ENCODE measurements around the gene SIN3B. TPM values are rescaled to one million over a fixed set of nuclear protein-coding genes. Genes with fewer than 3 reads are reported as not detected.

SIN3B gene
- total and polyA plus RNA-seq, 2 of the 13 experiments (the other 11 are each of a cell fraction or from before 2014, with no cell fraction given), result 12.9 to 25.7 TPM

DNA sequence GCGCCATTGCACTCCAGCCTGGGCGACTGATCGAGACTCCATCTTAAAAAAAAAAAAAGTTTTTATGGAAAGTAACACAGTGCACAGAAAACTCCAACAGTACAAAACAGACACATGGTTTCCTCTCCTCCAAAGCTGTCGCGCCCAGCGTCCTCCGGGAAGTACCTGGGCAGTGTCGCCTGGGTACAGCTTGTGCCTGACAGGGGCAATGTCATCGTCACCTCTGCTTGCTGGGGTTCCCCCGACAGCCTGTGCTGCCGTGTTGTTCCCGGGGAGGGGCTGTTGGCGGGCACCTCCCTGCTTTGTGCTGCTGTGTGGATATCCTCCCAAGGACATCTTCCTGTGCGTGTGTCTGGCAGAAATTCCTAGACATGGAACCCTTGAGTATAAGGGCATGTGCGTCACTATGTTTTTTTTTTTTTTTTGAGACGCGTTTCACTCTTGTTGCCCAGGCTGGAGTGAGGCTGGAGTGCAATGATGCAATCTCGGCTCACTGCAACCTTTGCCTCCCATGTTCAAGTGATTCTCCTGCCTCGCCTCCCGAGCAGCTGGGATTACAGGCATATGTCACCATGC is 57.2 kb downstream of the SIN3B start (continued):
- TF ChIP-seq, protein P1, sequence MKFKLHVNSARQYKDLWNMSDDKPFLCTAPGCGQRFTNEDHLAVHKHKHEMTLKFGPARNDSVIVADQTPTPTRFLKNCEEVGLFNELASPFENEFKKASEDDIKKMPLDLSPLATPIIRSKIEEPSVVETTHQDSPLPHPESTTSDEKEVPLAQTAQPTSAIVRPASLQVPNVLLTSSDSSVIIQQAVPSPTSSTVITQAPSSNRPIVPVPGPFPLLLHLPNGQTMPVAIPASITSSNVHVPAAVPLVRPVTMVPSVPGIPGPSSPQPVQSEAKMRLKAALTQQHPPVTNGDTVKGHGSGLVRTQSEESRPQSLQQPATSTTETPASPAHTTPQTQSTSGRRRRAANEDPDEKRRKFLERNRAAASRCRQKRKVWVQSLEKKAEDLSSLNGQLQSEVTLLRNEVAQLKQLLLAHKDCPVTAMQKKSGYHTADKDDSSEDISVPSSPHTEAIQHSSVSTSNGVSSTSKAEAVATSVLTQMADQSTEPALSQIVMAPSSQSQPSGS (CRISPR knock-in tag; IDR thresholded peaks at IDR 0.05), result no peak
- 0 out of 2 replicates have a peak, but pooled peaks have one; percentile 21 for TF ChIP-seq THAP11 (CRISPR knock-in tag; IDR thresholded peaks at IDR 0.05)
- TF ChIP-seq ZFYVE20 (CRISPR knock-in tag; IDR thresholded peaks at IDR 0.05; ENCODE audit: borderline replicate concordance, low read depth), result no peak
- TF ChIP-seq DPF2 (CRISPR knock-in tag; IDR thresholded peaks at IDR 0.05; ENCODE audit: borderline replicate concordance, low read depth), result no peak
- TF ChIP-seq, protein P2, sequence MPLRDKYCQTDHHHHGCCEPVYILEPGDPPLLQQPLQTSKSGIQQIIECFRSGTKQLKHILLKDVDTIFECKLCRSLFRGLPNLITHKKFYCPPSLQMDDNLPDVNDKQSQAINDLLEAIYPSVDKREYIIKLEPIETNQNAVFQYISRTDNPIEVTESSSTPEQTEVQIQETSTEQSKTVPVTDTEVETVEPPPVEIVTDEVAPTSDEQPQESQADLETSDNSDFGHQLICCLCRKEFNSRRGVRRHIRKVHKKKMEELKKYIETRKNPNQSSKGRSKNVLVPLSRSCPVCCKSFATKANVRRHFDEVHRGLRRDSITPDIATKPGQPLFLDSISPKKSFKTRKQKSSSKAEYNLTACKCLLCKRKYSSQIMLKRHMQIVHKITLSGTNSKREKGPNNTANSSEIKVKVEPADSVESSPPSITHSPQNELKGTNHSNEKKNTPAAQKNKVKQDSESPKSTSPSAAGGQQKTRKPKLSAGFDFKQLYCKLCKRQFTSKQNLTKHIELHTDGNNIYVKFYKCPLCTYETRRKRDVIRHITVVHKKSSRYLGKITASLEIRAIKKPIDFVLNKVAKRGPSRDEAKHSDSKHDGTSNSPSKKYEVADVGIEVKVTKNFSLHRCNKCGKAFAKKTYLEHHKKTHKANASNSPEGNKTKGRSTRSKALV (CRISPR knock-in tag; IDR thresholded peaks at IDR 0.05), result 0 out of 2 replicates have a peak, but pooled peaks have one; percentile 16
- no peak for TF ChIP-seq ZNF160 (CRISPR knock-in tag; IDR thresholded peaks at IDR 0.05)
- no peak for TF ChIP-seq ZFP82 (CRISPR knock-in tag; IDR thresholded peaks at IDR 0.05; ENCODE audit: borderline replicate concordance)
- no peak for TF ChIP-seq SNAI1 (CRISPR knock-in tag; IDR thresholded peaks at IDR 0.05; ENCODE audit: borderline replicate concordance)
- no peak for TF ChIP-seq PRMT3 (CRISPR knock-in tag; IDR thresholded peaks at IDR 0.05; ENCODE audit: borderline replicate concordance, low read depth)
- no peak for TF ChIP-seq CC2D1A (CRISPR knock-in tag; IDR thresholded peaks at IDR 0.05)
- TF ChIP-seq, protein P3, sequence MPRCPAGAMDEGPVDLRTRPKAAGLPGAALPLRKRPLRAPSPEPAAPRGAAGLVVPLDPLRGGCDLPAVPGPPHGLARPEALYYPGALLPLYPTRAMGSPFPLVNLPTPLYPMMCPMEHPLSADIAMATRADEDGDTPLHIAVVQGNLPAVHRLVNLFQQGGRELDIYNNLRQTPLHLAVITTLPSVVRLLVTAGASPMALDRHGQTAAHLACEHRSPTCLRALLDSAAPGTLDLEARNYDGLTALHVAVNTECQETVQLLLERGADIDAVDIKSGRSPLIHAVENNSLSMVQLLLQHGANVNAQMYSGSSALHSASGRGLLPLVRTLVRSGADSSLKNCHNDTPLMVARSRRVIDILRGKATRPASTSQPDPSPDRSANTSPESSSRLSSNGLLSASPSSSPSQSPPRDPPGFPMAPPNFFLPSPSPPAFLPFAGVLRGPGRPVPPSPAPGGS (CRISPR knock-in tag; IDR thresholded peaks at IDR 0.05), result peak; percentile 43; the same call in 1 of the 2 replicates
- TF ChIP-seq, protein P4, sequence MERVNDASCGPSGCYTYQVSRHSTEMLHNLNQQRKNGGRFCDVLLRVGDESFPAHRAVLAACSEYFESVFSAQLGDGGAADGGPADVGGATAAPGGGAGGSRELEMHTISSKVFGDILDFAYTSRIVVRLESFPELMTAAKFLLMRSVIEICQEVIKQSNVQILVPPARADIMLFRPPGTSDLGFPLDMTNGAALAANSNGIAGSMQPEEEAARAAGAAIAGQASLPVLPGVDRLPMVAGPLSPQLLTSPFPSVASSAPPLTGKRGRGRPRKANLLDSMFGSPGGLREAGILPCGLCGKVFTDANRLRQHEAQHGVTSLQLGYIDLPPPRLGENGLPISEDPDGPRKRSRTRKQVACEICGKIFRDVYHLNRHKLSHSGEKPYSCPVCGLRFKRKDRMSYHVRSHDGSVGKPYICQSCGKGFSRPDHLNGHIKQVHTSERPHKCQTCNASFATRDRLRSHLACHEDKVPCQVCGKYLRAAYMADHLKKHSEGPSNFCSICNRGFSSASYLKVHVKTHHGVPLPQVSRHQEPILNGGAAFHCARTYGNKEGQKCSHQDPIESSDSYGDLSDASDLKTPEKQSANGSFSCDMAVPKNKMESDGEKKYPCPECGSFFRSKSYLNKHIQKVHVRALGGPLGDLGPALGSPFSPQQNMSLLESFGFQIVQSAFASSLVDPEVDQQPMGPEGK (CRISPR knock-in tag; IDR thresholded peaks at IDR 0.05), result peak; percentile 74
- TF ChIP-seq SP2 (CRISPR knock-in tag; IDR thresholded peaks at IDR 0.05), result no peak
- TF ChIP-seq ZNF703 (CRISPR knock-in tag; IDR thresholded peaks at IDR 0.05; ENCODE audit: borderline replicate concordance), result no peak
- TF ChIP-seq ZMYM3 (CRISPR knock-in tag; IDR thresholded peaks at IDR 0.05), result no peak
- no peak for TF ChIP-seq MAF1 (CRISPR knock-in tag; IDR thresholded peaks at IDR 0.05; ENCODE audit: borderline replicate concordance)
- TF ChIP-seq KDM5A (IDR thresholded peaks at IDR 0.05; ENCODE audit: borderline replicate concordance, low read length), result no peak
- no peak for TF ChIP-seq ZNF7 (CRISPR knock-in tag; IDR thresholded peaks at IDR 0.05)
- TF ChIP-seq CREB1 (IDR thresholded peaks at IDR 0.05), result peak; percentile 28; the same call in 1 of the 2 replicates
- TF ChIP-seq CREB1 (CRISPR knock-in tag; IDR thresholded peaks at IDR 0.05), result no peak
- TF ChIP-seq ZNF296 (CRISPR knock-in tag; conservative IDR thresholded peaks at IDR 0.05), result no peak
- TF ChIP-seq ZNF343 (CRISPR knock-in tag; IDR thresholded peaks at IDR 0.05), result no peak
